Lower leg skin (tissue), 3 donors: ENCODE data around the gene NRXN3.

Experiments
- POLR2A ChIP-seq, 2 donors: fragments of 450-650 bp; IDR thresholded peaks; one replicate each; pipeline ENCODE4 v1.6.1; 2016 to 2017; ENCODE audit warnings: antibody characterized with exemption in 2 of 2, mild to moderate bottlenecking in 1 of 2, moderate library complexity in 1 of 2
- TF ChIP-seq, protein P1 (sequence below), 3 donors: fragments of 450-650 bp; IDR thresholded peaks; one replicate each; pipeline ENCODE4 v1.5.1; 2016; ENCODE audit warnings: antibody characterized with exemption in 3 of 3, mild to moderate bottlenecking in 3 of 3, moderate library complexity in 2 of 3

DNA sequence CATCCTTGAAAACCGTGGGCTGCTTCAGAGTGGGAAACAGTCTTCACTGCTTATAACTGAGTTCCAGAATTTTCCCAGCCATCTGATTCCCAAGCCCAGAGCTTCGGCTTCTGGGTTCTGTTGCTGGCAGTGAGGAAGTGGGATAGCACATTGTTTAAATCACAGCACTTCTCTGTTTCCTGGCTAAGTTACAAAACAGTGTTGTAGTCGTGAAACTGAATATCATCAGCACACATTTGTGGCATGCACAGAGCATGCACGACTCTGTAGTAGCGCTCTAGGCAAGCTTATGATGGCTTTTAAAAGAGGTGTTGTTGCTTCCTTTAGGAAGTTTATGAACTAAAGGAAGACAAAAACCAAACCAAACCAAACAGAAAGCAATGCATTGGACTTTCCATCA lies 1005.5 kb downstream of the NRXN3 start:
- TF ChIP-seq, protein P1, sequence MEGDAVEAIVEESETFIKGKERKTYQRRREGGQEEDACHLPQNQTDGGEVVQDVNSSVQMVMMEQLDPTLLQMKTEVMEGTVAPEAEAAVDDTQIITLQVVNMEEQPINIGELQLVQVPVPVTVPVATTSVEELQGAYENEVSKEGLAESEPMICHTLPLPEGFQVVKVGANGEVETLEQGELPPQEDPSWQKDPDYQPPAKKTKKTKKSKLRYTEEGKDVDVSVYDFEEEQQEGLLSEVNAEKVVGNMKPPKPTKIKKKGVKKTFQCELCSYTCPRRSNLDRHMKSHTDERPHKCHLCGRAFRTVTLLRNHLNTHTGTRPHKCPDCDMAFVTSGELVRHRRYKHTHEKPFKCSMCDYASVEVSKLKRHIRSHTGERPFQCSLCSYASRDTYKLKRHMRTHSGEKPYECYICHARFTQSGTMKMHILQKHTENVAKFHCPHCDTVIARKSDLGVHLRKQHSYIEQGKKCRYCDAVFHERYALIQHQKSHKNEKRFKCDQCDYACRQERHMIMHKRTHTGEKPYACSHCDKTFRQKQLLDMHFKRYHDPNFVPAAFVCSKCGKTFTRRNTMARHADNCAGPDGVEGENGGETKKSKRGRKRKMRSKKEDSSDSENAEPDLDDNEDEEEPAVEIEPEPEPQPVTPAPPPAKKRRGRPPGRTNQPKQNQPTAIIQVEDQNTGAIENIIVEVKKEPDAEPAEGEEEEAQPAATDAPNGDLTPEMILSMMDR (IDR thresholded peaks at IDR 0.05), result no peak
- TF ChIP-seq POLR2A (IDR thresholded peaks at IDR 0.05), result no peak
